Measurements from ENCODE around the gene ADAMTS2.

The ADAMTS2 gene

GRCh38 chr5:179343021-179343718, 2.1 kb downstream of the ADAMTS2 start:
- DNase-seq: no peak

GRCh38 chr5:179342577-179342976, 2.7 kb downstream of the ADAMTS2 start:
- no peak for DNase-seq

GRCh38 chr5:179340465-179340864, 4.8 kb downstream of the ADAMTS2 start:
- DNase-seq: no peak

- no peak for DNase-seq
These were observed 5.3 kb downstream of the ADAMTS2 start for GRCh38 chr5:179339996-179340395.

- DNase-seq: no peak
These were observed 6.2 kb downstream of the ADAMTS2 start for GRCh38 chr5:179339081-179339480.

GRCh38 chr5:179337796-179338676, 7.2 kb downstream of the ADAMTS2 start:
- no peak for DNase-seq

- no peak for DNase-seq
These were observed 8.1 kb downstream of the ADAMTS2 start for GRCh38 chr5:179336871-179337795.

GRCh38 chr5:179336126-179336870, 9.0 kb downstream of the ADAMTS2 start:
- no peak for DNase-seq

- DNase-seq: no peak
These were observed 11.2 kb downstream of the ADAMTS2 start for GRCh38 chr5:179333796-179334761.

- DNase-seq: no peak
These were observed 12.4 kb downstream of the ADAMTS2 start for GRCh38 chr5:179332741-179333290.

GRCh38 chr5:179331591-179332375, 13.5 kb downstream of the ADAMTS2 start:
- DNase-seq: no peak

- DNase-seq: no peak
These were observed 14.9 kb downstream of the ADAMTS2 start for GRCh38 chr5:179330186-179330900.

- no peak for DNase-seq
These were observed 17.0 kb downstream of the ADAMTS2 start for GRCh38 chr5:179328291-179328690.

- DNase-seq: no peak
These were observed 18.1 kb downstream of the ADAMTS2 start for GRCh38 chr5:179327021-179327735.

GRCh38 chr5:179326122-179326927, 18.9 kb downstream of the ADAMTS2 start:
- DNase-seq: no peak

GRCh38 chr5:179325296-179326031, 19.8 kb downstream of the ADAMTS2 start:
- no peak for DNase-seq

GRCh38 chr5:179324760-179325295, 20.4 kb downstream of the ADAMTS2 start:
- no peak for DNase-seq

Data from NCI-H526 treated with DMSO at 0.1 percent for 48 hours (cell line).